G401 (cell line): ENCODE data around the gene BCKDHA. TPM values are rescaled to one million over a fixed set of nuclear protein-coding genes. Genes with fewer than 3 reads are reported as not detected.

Source experiments
- total RNA-seq: library from RNA; depleted of rRNA; stranded (reverse); fragments of >200 nt; shearing (Covaris generic); gene quantifications from 2 replicates; pipeline ENCODE4 v1.2.3, GENCODE V29; 2014; rRNA removed

Gene BCKDHA
- total RNA-seq, 1 experiment from 2014 or later = 90.1 TPM

Other genes starting within 250 kb of the BCKDHA start
- not detected in 2 replicates for gene CYP2S1, start 204.6 kb upstream of the BCKDHA start, total RNA-seq
- 21.0 and 22.4 TPM in 2 replicates for gene AXL, start 178.6 kb upstream of the BCKDHA start, total RNA-seq
- 85.0 and 116 TPM in 2 replicates for gene HNRNPUL1, start 133.4 kb upstream of the BCKDHA start, total RNA-seq
- 9.3 and 12.3 TPM in 2 replicates for gene CCDC97, start 87.6 kb upstream of the BCKDHA start, total RNA-seq
- gene TGFB1, start 43.9 kb upstream of the BCKDHA start, total RNA-seq = 5.7 and 10.1 TPM in 2 replicates
- 11.1 and 18.4 TPM in 2 replicates for gene B9D2, start 33.7 kb upstream of the BCKDHA start, total RNA-seq
- 0.25 and 1.2 TPM in 2 replicates for gene TMEM91, start 21.3 kb upstream of the BCKDHA start, total RNA-seq
- 57.0 and 71.8 TPM in 2 replicates for gene EXOSC5, start 459 bp upstream of the BCKDHA start, total RNA-seq
- not detected in 2 replicates for gene B3GNT8, start 29.6 kb downstream of the BCKDHA start, total RNA-seq
- gene DMAC2, start 42.1 kb downstream of the BCKDHA start, total RNA-seq = 74.2 and 82.2 TPM in 2 replicates
- gene ERICH4, start 45.3 kb downstream of the BCKDHA start, total RNA-seq = not detected in 2 replicates
- gene CEACAM21, start 178.3 kb downstream of the BCKDHA start, total RNA-seq = 0.12 and 3.6 TPM in 2 replicates
- gene CEACAM4, start 229.3 kb downstream of the BCKDHA start, total RNA-seq = not detected in 2 replicates